Measurements from ENCODE around the gene ZBED3.
"Not testable (repeated sequence)": the region's sequence is repeated elsewhere in the genome, so short reads cannot be mapped to it uniquely, and the experiment has no call there.

The ZBED3 gene

GRCh38 chr5:77086689-77087483, at the start of gene ZBED3:
Gene ZBED3 (minus strand): TSS chr5:77087285. CDS start chr5:77077878, 9,407 bp downstream.
- peak; percentile 96 for DNase-seq

- no peak for DNase-seq
Observed at GRCh38 chr5:77133061-77133758, 46.1 kb upstream of the ZBED3 start.

GRCh38 chr5:77131361-77131760, 44.3 kb upstream of the ZBED3 start:
- no peak for DNase-seq

DNA sequence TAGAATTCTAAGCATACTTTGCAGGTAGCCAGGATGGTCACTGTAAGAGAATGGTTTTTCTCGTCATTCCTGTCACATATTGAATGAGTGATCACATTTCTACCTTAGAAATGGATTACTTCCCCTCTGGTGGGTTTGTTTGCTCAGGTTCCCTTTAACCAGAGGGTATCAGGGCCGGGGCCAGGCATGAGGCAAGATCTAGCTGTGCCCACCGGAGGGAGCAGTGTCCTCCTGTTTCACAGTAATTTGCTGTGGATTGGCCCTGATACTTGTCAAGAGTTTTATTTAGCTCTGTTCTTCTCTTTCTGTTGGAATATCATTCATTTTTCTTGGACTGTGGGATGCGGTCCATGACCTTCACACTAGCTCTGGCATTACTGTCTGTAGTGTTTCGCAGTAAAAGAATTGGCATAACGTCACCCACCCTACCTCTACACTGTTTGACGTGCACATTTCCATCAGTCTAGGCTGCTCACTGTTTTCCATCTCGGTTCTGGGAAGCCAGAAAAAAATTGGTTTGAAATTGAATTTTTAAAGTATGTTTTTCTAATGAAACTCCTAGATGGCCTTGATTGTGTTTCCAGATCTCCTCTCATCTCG, 42.4 kb upstream of the ZBED3 start:
- no peak for DNase-seq

GRCh38 chr5:77128411-77129061, 41.5 kb upstream of the ZBED3 start:
- no peak for DNase-seq

- DNase-seq = no peak
Observed at GRCh38 chr5:77123057-77123456, 36.0 kb upstream of the ZBED3 start.

DNA sequence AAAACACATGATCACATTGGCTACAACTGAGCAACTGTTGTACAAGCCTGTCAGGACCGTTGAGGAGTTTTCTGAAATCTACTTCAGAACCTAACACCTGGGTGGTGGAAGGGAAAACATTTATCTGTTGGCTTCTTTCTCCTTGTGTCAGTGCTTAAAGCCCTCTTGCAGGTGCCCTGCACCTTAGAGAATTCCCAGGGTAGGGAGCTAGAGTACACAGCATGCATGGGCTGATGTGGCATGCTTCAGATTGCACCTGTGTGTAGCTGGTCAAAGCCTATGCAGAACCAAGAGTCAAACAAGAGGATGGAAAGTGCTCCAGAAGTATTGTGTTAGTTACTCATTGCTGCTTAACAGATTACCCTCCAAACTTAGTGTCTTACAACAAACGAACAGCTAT, 33.6 kb upstream of the ZBED3 start:
- no peak for DNase-seq

- DNase-seq = no peak
Observed at GRCh38 chr5:77120086-77120485, 33.0 kb upstream of the ZBED3 start.

- DNase-seq = no peak
Observed at GRCh38 chr5:77117161-77117560, 30.1 kb upstream of the ZBED3 start.

- not testable (repeated sequence) for DNase-seq
Observed at GRCh38 chr5:77107035-77107434, 19.9 kb upstream of the ZBED3 start.

DNA sequence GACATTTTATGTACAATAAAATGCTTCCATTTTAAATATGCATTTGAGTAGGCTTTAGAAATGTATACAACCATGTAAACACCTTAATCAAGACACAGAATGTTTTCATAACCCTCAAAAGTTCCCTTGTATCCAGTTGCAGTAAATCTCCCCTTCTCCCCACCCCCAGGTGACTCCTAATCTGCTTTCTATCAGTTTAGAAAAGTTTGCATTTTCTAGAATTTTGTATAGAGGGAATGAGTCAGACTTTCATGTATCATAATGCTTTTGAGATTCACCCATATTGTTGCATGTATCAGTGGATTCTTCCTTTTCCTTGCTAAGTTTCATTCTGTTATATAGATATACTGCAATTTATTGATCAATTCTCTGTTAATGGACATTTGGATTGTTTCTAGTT, 17.7 kb upstream of the ZBED3 start:
- no peak for DNase-seq

DNA sequence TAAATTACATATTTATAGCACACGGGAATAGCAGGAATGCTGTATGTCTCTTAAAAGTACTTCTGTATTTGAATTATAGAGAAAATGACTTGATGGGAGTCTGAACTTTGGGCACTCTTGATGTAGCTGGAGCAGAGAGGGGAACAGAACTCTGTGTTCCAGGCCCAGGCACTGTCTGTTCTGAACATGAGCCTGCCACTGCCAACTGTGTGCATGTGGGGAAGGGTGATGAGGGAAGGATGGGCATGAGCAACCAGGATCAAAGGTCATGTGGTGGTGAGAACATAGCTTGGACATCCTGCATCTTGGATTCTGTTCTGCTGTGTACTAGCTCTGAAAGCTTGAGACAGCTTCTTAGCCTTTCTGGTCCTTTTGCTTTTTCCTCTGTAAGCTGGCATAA, 16.4 kb upstream of the ZBED3 start:
- no peak for DNase-seq

GRCh38 chr5:77102549-77102948, 15.5 kb upstream of the ZBED3 start:
- DNase-seq = no peak

GRCh38 chr5:77101298-77101697, 14.2 kb upstream of the ZBED3 start:
- no peak for DNase-seq

- DNase-seq = no peak
Observed at GRCh38 chr5:77095189-77095588, 8.1 kb upstream of the ZBED3 start.

- peak; percentile 37 for DNase-seq
Observed at GRCh38 chr5:77087484-77088261, 588 bp upstream of the ZBED3 start.

DNA sequence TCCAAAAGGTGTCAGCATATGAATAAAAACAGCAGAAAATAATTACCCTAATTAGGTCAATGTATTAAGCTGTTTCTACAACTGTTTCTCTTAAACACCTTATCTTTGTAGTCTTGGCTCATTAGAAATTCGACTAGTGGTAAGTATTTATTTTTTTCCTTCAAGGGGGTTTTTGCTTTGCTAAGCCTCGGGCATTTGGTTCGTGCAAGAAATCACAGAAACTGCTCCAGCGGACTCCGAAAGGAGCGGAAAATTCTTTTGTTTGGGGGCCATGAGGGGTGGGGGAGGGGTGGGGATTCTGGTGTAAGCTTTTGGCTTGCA, 757 bp downstream of the ZBED3 start:
- no peak for DNase-seq

- DNase-seq = no peak
Observed at GRCh38 chr5:77083088-77083487, 4.0 kb downstream of the ZBED3 start.

- no peak for DNase-seq
Observed at GRCh38 chr5:77082280-77082679, 4.8 kb downstream of the ZBED3 start.

- no peak for DNase-seq
Observed at GRCh38 chr5:77080905-77081304, 6.2 kb downstream of the ZBED3 start.

DNA sequence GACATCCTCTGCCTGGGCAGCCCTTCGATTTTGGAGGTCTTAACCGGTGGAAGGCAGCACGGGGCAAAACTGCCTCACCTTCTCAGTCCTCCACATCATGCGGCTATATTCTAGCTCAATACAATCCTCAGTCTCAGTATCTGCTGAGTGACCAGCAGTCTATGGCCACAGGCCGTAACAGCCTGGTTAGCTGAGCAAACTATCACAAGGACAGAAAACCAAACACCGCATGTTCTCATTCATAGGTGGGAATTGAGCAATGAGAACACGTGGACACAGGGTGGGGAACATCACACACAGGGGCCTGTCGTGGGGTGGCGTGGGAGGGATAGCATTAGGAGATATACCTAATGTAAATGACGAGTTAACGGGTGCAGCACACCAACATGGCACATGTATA, 6.6 kb downstream of the ZBED3 start:
- not testable (repeated sequence) for DNase-seq

DNA sequence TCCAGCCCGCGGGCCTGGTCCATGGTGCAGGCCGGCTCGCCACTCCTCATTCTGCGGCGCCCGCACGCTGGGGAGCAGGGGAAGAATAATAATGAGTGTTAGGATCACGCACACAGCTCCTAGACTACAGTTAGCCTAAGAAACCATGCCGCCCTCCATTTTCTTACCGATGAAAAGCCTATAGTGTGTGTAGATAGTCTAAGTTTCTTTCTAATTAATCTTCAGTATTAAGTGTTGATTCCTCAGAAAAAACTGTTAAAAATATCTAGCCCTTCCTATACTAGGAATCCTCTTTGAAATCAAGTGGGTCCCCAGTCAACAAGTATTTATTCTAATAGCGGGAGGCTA, 9.3 kb downstream of the ZBED3 start:
- DNase-seq = no peak

All from retina (tissue), 1 donor.